Ishikawa (cell line): ENCODE results near the gene PDE4B.

ENCODE experiments used
- CEBPB ChIP-seq: IDR thresholded peaks from 2 replicates; pipeline ENCODE4 v1.6.1; 2012
- CREB1 ChIP-seq: IDR thresholded peaks from 2 replicates; pipeline ENCODE4 v1.6.1; 2012; ENCODE audit warnings: low read depth
- EGR1 ChIP-seq: IDR thresholded peaks from 2 replicates; pipeline ENCODE4 v1.6.1; 2012
- EP300 ChIP-seq: IDR thresholded peaks from 2 replicates; pipeline ENCODE4 v1.6.1; 2012; ENCODE audit warnings: borderline replicate concordance
- FOXM1 ChIP-seq: IDR thresholded peaks from 2 replicates; pipeline ENCODE4 v1.6.1; 2012; ENCODE audit warnings: low read depth, borderline replicate concordance
- MAX ChIP-seq: IDR thresholded peaks from 2 replicates; pipeline ENCODE4 v1.6.1; 2012
- NFIC ChIP-seq: IDR thresholded peaks from 2 replicates; pipeline ENCODE4 v1.6.1; 2012
- RAD21 ChIP-seq: IDR thresholded peaks from 2 replicates; pipeline ENCODE4 v1.6.1; 2012; ENCODE audit warnings: low read depth
- REST ChIP-seq: IDR thresholded peaks from 2 replicates; pipeline ENCODE4 v1.6.1; 2012; ENCODE audit warnings: low read depth, mild to moderate bottlenecking
- TAF1 ChIP-seq: IDR thresholded peaks from 2 replicates; pipeline ENCODE4 v1.6.1; 2012; ENCODE audit warnings: low read depth, mild to moderate bottlenecking
- TCF12 ChIP-seq: IDR thresholded peaks from 2 replicates; pipeline ENCODE4 v1.6.1; 2012; ENCODE audit warnings: low read depth
- TEAD4 ChIP-seq: IDR thresholded peaks from 2 replicates; pipeline ENCODE4 v1.6.1; 2012
- USF1 ChIP-seq: IDR thresholded peaks from 2 replicates; pipeline ENCODE4 v1.6.1; 2012
- YY1 ChIP-seq: IDR thresholded peaks from 2 replicates; pipeline ENCODE4 v1.6.1; 2012; ENCODE audit warnings: low read depth
- ZBTB7A ChIP-seq: IDR thresholded peaks from 2 replicates; pipeline ENCODE4 v1.6.1; 2012; ENCODE audit warnings: low read depth

PDE4B gene

GRCh38 chr1:66226985-66227384, 434.3 kb downstream of the PDE4B start:
- TF ChIP-seq USF1 (no peak), FOXM1 (no peak), YY1 (no peak), RAD21 (no peak), NFIC (no peak), CEBPB (no peak), CREB1 (no peak), TCF12 (no peak), REST (no peak), MAX (no peak), TEAD4 (no peak), EGR1 (no peak), ZBTB7A (no peak), EP300 (no peak)

- no peak for TF ChIP-seq TCF12
- no peak for TF ChIP-seq NFIC
- TF ChIP-seq FOXM1 = no peak
- TF ChIP-seq MAX = no peak
- TF ChIP-seq CEBPB = no peak
- TF ChIP-seq YY1 = no peak
- TF ChIP-seq USF1 = no peak
- TF ChIP-seq TAF1 = no peak
- TF ChIP-seq CREB1 = no peak
- no peak for TF ChIP-seq TEAD4
- no peak for TF ChIP-seq REST
- no peak for TF ChIP-seq EGR1
- TF ChIP-seq ZBTB7A = no peak
- TF ChIP-seq EP300 = no peak
- TF ChIP-seq RAD21 = no peak
These were observed 435.3 kb downstream of the PDE4B start for GRCh38 chr1:66227966-66228365.

- no peak for TF ChIP-seq YY1
These were observed 438.5 kb downstream of the PDE4B start for GRCh38 chr1:66231217-66231616.

GRCh38 chr1:66231681-66232463, 439.2 kb downstream of the PDE4B start:
- TF ChIP-seq ZBTB7A (no peak), EP300 (no peak), REST (no peak), USF1 (no peak), YY1 (no peak), NFIC (no peak), CREB1 (no peak), MAX (no peak), FOXM1 (no peak), TCF12 (no peak), TEAD4 (no peak), EGR1 (no peak), TAF1 (no peak), CEBPB (no peak), RAD21 (no peak)
